Heart left ventricle (tissue), 16 donors: Measurements from ENCODE around the gene EXOC4. TPM values are rescaled to one million over a fixed set of nuclear protein-coding genes. Genes with fewer than 3 reads are reported as not detected.

Experiments
- ATAC-seq, 4 donors: fragments of 200-7000 bp; cut with Tn5 transposase; one replicate each; pipeline ENCODE4 v1.9.1; 2020 to 2022; ENCODE audit warnings: moderate library complexity in 4 of 4, mild to moderate bottlenecking in 3 of 4, moderate number of reproducible peaks in 1 of 4
- DNase-seq, 5 donors: peaks; one replicate each; pipeline ENCODE4 v3.0.0-alpha.2; 2020
- H3K27ac ChIP-seq, 12 donors: fragments of 200-600 bp; sonication (generic) in 4 of 12; one replicate each; pipeline versions ENCODE4 v1.5.0 to v1.8.0; 2016 to 2022; ENCODE audit warnings: mild to moderate bottlenecking in 2 of 12
- H3K27me3 ChIP-seq, 9 donors: fragments of 200-600 bp; sonication (generic) in 2 of 9; one replicate each; pipeline versions ENCODE4 v1.5.1 to v1.8.0; 2016 to 2022; ENCODE audit warnings: mild to moderate bottlenecking in 3 of 9
- H3K36me3 ChIP-seq, 9 donors: fragments of 200-600 bp; sonication (generic) in 2 of 9; one replicate each; pipeline versions ENCODE4 v1.5.0 to v1.8.0; 2018 to 2022; ENCODE audit warnings: mild to moderate bottlenecking in 2 of 9
- H3K4me1 ChIP-seq, 12 donors: fragments of 200-600 bp; sonication (generic) in 4 of 12; one replicate each; pipeline versions ENCODE4 v1.5.0 to v1.8.0; 2016 to 2022; ENCODE audit warnings: mild to moderate bottlenecking in 3 of 12
- H3K4me3 ChIP-seq, 12 donors: fragments of 200-600 bp; sonication (generic) in 4 of 12; one replicate each; pipeline versions ENCODE4 v1.5.0 to v1.8.0; 2017 to 2022; ENCODE audit warnings: mild to moderate bottlenecking in 9 of 12, moderate library complexity in 4 of 12
- H3K9me3 ChIP-seq, 12 donors: fragments of 200-600 bp; sonication (generic) in 4 of 12; one replicate each; pipeline versions ENCODE4 v1.5.0 to v1.8.0; 2016 to 2022; ENCODE audit warnings: mild to moderate bottlenecking in 1 of 12
- POLR2A ChIP-seq, 2 donors: fragments of 450-650 bp; IDR thresholded peaks; one replicate each; pipeline ENCODE4 v1.6.1; 2017; ENCODE audit warnings: antibody characterized with exemption in 2 of 2, mild to moderate bottlenecking in 2 of 2, moderate library complexity in 2 of 2
- WGBS, 4 donors: extraction: QIAGEN DNeasy Blood & Tissue Kit in 2 of 4; methylation state at CpG; one replicate each; pipeline versions ENCODE4 v1.1.5 to v1.1.7; 2013 to 2018; 5-methylcytosine and 5-hydroxymethylcytosine counted together
- intact Hi-C, 10 donors: fragments of 100-400 bp; cut with DNase I; formaldehyde crosslinking; loops; one replicate each; pipeline versions ENCODE4 v1.11.1 to v1.14.2; 2022
- polyA plus RNA-seq, 2 donors: library from polyadenylated mRNA; stranded (reverse); fragments of 200-250 nt; gene quantifications; one replicate each; pipeline ENCODE4 v1.2.3, GENCODE V29; 2013
- total RNA-seq, 9 donors: library from RNA; depleted of rRNA in 2 of 9; stranded (reverse); fragments of >200 nt in 2 of 9; fragmentation: NEBNext Ultra II Directional in 3 of 9; extraction: Animal tissue kit (Norgen Biotek cat#: 25700) in 3 of 9; gene quantifications; one replicate each; pipeline versions ENCODE4 v1.1.0 to v1.2.4, GENCODE V29; 2016 to 2023
- TF ChIP-seq, protein P1 (sequence below), 12 donors: fragments of 200-600 bp; sonication (generic) in 4 of 12; IDR thresholded peaks; one replicate each; pipeline versions ENCODE4 v1.5.0 to v1.8.0; 2018 to 2022; ENCODE audit warnings: antibody characterized with exemption in 12 of 12, mild to moderate bottlenecking in 5 of 12
- donor health status: ischemic (EF 13 %, LVEDD 7.1; RV severe dilation, severe dysfunction).
- donor health status: healthy with polysubstance abuse.
- donor health status: DM: no; HTN: yes; CAD: no.
- donor health status: DM: no; HTN: no; CAD: no.
- donor health status: ischemic (EF 25% LVEDD 6.9; RV normal size, moderate dysfunction).
- donor health status: ischemic (EF 25% LVEDD 5.7; RV mildly dilated, moderate dysfunction).
- donor health status: healthy.
- donor health status: DM: yes; HTN: yes; CAD: no.
- donor health status: ischemic (EF 35%, LVEDD 5.7; RV mildly dilated, moderate dysfunction).
- donor health status: nonischemic (EF 11% LVEDD 7.7; RV severe dilation, severe dysfunction).
- donor health status: DM: yes; HTN: yes; CAD: no.
- donor health status: PGD.
- donor health status: ischemic (EF 29% LVEDD 5.4; RV normal size, mild dysfunction).
- donor health status: nonischemic (EF 23%, LVEDD 6.1; RV moderate dilation, normal function).

The EXOC4 gene
- total and polyA plus RNA-seq, 11 donors, result 8.8 to 61.2 (median 33.8) TPM

DNA sequence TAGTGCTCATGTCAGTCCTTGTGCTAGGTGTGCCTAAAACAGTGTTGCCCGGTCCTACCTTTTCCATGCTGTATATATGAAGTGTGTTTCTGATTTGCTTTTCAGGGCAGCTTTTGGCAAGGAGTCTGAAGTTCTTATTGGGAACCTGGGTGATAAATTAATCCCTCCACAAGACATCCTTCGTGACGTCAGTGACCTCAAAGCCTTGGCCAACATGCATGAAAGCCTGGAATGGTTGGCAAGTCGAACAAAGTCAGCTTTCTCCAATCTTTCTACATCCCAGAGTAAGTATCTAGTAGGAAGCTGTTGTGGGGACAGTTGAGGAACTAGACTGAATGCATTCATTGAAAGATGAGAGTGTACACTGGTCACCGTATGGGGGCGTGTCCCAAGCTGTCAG lies 684.9 kb downstream of the EXOC4 start:
- Histone ChIP-seq H3K27ac (no peak overlapping the region), H3K27me3 (no peaks in the 10 kb centered on the region), H3K36me3 (peaks cover 0 to 33% (median 10%) of the 10 kb centered on the region in 9 donors), H3K4me1 (no peaks in the 10 kb centered on the region), H3K4me3 (no peak overlapping the region), H3K9me3 (no peaks in the 10 kb centered on the region)
- intact Hi-C loops, result no loop called here
- TF ChIP-seq, protein P1, sequence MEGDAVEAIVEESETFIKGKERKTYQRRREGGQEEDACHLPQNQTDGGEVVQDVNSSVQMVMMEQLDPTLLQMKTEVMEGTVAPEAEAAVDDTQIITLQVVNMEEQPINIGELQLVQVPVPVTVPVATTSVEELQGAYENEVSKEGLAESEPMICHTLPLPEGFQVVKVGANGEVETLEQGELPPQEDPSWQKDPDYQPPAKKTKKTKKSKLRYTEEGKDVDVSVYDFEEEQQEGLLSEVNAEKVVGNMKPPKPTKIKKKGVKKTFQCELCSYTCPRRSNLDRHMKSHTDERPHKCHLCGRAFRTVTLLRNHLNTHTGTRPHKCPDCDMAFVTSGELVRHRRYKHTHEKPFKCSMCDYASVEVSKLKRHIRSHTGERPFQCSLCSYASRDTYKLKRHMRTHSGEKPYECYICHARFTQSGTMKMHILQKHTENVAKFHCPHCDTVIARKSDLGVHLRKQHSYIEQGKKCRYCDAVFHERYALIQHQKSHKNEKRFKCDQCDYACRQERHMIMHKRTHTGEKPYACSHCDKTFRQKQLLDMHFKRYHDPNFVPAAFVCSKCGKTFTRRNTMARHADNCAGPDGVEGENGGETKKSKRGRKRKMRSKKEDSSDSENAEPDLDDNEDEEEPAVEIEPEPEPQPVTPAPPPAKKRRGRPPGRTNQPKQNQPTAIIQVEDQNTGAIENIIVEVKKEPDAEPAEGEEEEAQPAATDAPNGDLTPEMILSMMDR (IDR thresholded peaks at IDR 0.05), result no peak
- TF ChIP-seq POLR2A (IDR thresholded peaks at IDR 0.05), result no peak
- DNase-seq (no peak), ATAC-seq (no peak)
- 91 to 99% (median 96%) methylated on average over 6 of the region's 6 CpGs for WGBS, 4 donors

DNA sequence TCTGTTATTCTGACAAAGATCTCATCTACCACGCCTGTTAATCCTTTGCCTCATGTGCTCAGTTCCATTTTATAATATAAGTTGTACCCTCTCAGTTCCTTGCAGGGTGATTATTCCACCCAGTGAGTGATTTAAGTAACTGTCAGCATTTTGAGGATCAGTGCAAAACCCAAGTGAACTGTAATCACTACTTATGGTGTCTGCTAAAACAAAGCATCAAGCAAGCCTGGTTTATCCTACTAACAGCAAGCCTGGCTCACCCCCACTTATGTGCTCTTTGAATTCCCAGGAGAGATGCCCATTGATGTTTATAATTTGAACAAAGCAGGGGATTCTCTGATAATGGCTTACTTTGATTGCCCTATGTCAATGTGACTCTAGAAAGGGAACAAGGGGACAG lies 687.5 kb downstream of the EXOC4 start:
- WGBS, 4 donors, result 94 to 100% (median 99%) methylated on average over 1 of the region's 1 CpG
- Histone ChIP-seq H3K27ac (no peak overlapping the region), H3K36me3 (peaks cover 0 to 33% (median 10%) of the 10 kb centered on the region in 9 donors), H3K4me1 (no peaks in the 10 kb centered on the region), H3K9me3 (no peaks in the 10 kb centered on the region), H3K27me3 (no peaks in the 10 kb centered on the region), H3K4me3 (no peak overlapping the region)
- TF ChIP-seq, protein P1 (IDR thresholded peaks at IDR 0.05), result no peak
- TF ChIP-seq POLR2A (IDR thresholded peaks at IDR 0.05), result no peak
- intact Hi-C loops, result no loop called here
- DNase-seq (no peak), ATAC-seq (no peak)

DNA sequence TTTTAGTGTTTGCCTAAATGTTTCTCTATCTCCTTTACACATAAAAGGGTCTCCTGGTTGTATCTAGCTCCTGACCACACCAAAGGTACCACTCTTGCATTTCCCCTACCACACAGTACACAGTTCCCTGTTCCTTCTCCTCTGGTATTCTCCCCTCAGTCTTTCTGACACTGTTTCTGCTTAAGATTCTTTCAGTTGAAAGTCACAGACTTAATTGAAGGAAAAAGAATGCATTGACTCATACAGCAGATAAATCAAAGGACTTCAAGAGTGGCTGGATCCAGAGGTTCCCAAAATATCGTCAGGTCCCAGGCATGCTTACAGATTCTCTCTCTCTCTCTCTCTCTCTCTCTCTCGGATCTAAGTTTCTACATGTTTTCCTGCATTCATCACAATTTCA lies 688.6 kb downstream of the EXOC4 start:
- H3K4me1 ChIP-seq, result no peaks in the 10 kb centered on the region
- H3K36me3 ChIP-seq, result peaks cover 0 to 33% (median 10%) of the 10 kb centered on the region in 9 donors
- no peak for DNase-seq
- no peak overlapping the region for H3K4me3 ChIP-seq
- intact Hi-C loops, result no loop called here
- TF ChIP-seq POLR2A (IDR thresholded peaks at IDR 0.05), result no peak
- TF ChIP-seq, protein P1 (IDR thresholded peaks at IDR 0.05), result no peak
- no peak for ATAC-seq
- WGBS, 4 donors, result 68 to 84% (median 69%) methylated on average over 2 of the region's 2 CpGs
- H3K27ac ChIP-seq, result no peak overlapping the region
- H3K27me3 ChIP-seq, result no peaks in the 10 kb centered on the region
- H3K9me3 ChIP-seq, result no peaks in the 10 kb centered on the region

DNA sequence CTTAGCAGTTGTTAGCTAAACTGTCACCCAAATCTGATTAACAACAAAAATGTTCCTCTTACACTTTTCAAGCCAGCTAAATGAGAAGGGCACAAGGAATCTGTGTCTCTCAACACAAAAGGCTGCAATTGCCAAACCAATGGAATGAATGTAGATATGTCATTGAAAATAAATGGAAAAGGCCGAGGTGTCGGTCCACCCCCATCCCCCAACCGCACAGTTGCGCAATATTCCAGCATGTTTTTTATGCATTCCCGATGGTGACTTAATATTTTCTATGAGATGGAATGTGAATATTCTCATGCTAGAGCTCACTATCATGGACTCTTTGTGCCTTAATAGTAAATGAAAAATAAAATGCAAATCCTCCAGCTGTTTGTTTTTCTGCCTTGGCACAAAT lies 692.6 kb downstream of the EXOC4 start:
- 76 to 98% (median 89%) methylated on average over 5 of the region's 5 CpGs for WGBS, 4 donors
- Histone ChIP-seq H3K9me3 (no peaks in the 10 kb centered on the region), H3K27ac (no peak overlapping the region), H3K4me3 (no peak overlapping the region), H3K27me3 (no peaks in the 10 kb centered on the region), H3K36me3 (peaks cover 0 to 2% (median 0%) of the 10 kb centered on the region in 9 donors), H3K4me1 (no peaks in the 10 kb centered on the region)
- ATAC-seq, result no peak
- TF ChIP-seq, protein P1 (IDR thresholded peaks at IDR 0.05), result no peak
- no peak for TF ChIP-seq POLR2A (IDR thresholded peaks at IDR 0.05)
- no peak for DNase-seq
- intact Hi-C loops, result no loop called here
